CD4-positive, alpha-beta T cell treated with Interleukin-6 at 100 ng/mL for 8 hours (primary cell): Measurements from ENCODE around the gene MBTD1.
"Not testable (repeated sequence)": the region's sequence is repeated elsewhere in the genome, so short reads cannot be mapped to it uniquely, and the experiment has no call there.

Experiments used
- DNase-seq: peaks from one replicate; pipeline ENCODE4 v3.0.0-alpha.2; 2020; ENCODE audit warnings: mixed read lengths, low spot score

The MBTD1 gene

GRCh38 chr17:51189162-51189561, 70.7 kb downstream of the MBTD1 start:
- DNase-seq = no peak

GRCh38 chr17:51188271-51188833, 71.5 kb downstream of the MBTD1 start:
- DNase-seq = no peak

- no peak for DNase-seq
Observed at GRCh38 chr17:51185763-51186332, 74.0 kb downstream of the MBTD1 start.

- no peak for DNase-seq
Observed at GRCh38 chr17:51184124-51184523, 75.7 kb downstream of the MBTD1 start.

GRCh38 chr17:51180486-51180885, 79.4 kb downstream of the MBTD1 start:
- DNase-seq = no peak

GRCh38 chr17:51172030-51172429, 87.8 kb downstream of the MBTD1 start:
- DNase-seq = not testable (repeated sequence)

GRCh38 chr17:51170736-51171135, 89.1 kb downstream of the MBTD1 start:
- no peak for DNase-seq

GRCh38 chr17:51169340-51169739, 90.5 kb downstream of the MBTD1 start:
- no peak for DNase-seq

- DNase-seq = peak; percentile 53
Observed at GRCh38 chr17:51166987-51167931, 92.6 kb downstream of the MBTD1 start.

GRCh38 chr17:51166198-51166986, 93.5 kb downstream of the MBTD1 start, which contains the start of gene NME2:
Gene NME2, plus strand, starts transcription at chr17:51166411. Its CDS starts 420 bp downstream, at chr17:51166831.
- peak; percentile 53 for DNase-seq

GRCh38 chr17:51165680-51166197, 94.1 kb downstream of the MBTD1 start:
- no peak for DNase-seq

GRCh38 chr17:51164911-51165679, 94.8 kb downstream of the MBTD1 start:
- DNase-seq = no peak

- DNase-seq = no peak
Observed at GRCh38 chr17:51161541-51161940, 98.3 kb downstream of the MBTD1 start.

GRCh38 chr17:51159604-51160003, 100.2 kb downstream of the MBTD1 start:
- no peak for DNase-seq

GRCh38 chr17:51155416-51155815, 104.4 kb downstream of the MBTD1 start:
- DNase-seq = no peak

- DNase-seq = no peak
Observed at GRCh38 chr17:51154176-51154575, 105.7 kb downstream of the MBTD1 start.

GRCh38 chr17:51153210-51154072, 106.4 kb downstream of the MBTD1 start, which contains the start of gene NME1:
Gene NME1, plus strand, starts transcription at chr17:51153559. Its CDS starts 2,096 bp downstream, at chr17:51155655.
- peak; percentile 98 for DNase-seq

GRCh38 chr17:51152766-51153209, 107.1 kb downstream of the MBTD1 start:
- no peak for DNase-seq

- no peak for DNase-seq
Observed at GRCh38 chr17:51150932-51151331, 108.9 kb downstream of the MBTD1 start.

GRCh38 chr17:51149163-51149562, 110.7 kb downstream of the MBTD1 start:
- DNase-seq = no peak
